Tibial nerve (tissue), 4 donors: ENCODE measurements around the gene CAD.

Experiments
- CTCF ChIP-seq, 5 experiments: fragments of 200-600 bp in 3 of 5; fragments of 450-650 bp in 2 of 5; sonication (generic) in 3 of 5; IDR thresholded peaks; one replicate each; pipeline ENCODE4 v1.5.1; 2016 to 2019; ENCODE audit warnings: antibody characterized with exemption in 5 of 5, mild to moderate bottlenecking in 3 of 5, moderate library complexity in 2 of 5
- EP300 ChIP-seq, 2 donors: sonication (generic); formaldehyde crosslinking; IDR thresholded peaks; one replicate each; pipeline ENCODE4 v1.6.1; 2017; ENCODE audit warnings: antibody characterized with exemption in 2 of 2, mild to moderate bottlenecking in 1 of 2
- POLR2A ChIP-seq, 2 donors: fragments of 450-650 bp; IDR thresholded peaks; one replicate each; pipeline ENCODE4 v1.6.1; 2017; ENCODE audit warnings: antibody characterized with exemption in 2 of 2, mild to moderate bottlenecking in 2 of 2, moderate library complexity in 2 of 2

- TF ChIP-seq CTCF (IDR thresholded peaks at IDR 0.05) = no peak
- TF ChIP-seq POLR2A (IDR thresholded peaks at IDR 0.05) = no peak
- no peak for TF ChIP-seq EP300 (IDR thresholded peaks at IDR 0.05)
These were observed 54.6 kb downstream of the CAD start for GRCh38 chr2:27271631-27272340.
